HepG2 (cell line): ENCODE measurements around the gene ALG14. TPM values are rescaled to one million over a fixed set of nuclear protein-coding genes. Genes with fewer than 3 reads are reported as not detected.
A peak's percentile ranks its signal among the peaks of the same experiment; 100 is the strongest.

Experiments used
- ATAC-seq: fragments of 200-7000 bp; cut with Tn5 transposase; 3 replicates; pipeline ENCODE4 v1.9.1; 2020; ENCODE audit warnings: mild to moderate bottlenecking, moderate library complexity
- BruUV-seq: library from RNA; stranded (reverse); fragments of 400-500 nt; replicated peaks from 2 replicates; lab custom pipeline; 2021; lab: Mats Ljungman, UMichigan
- CTCF ChIA-PET: fragments of 300-600 bp; formaldehyde crosslinking; extraction: SDS; loops from one replicate; lab custom pipeline; 2021; ENCODE audit warnings: low total read pairs, inconsistent platforms, low intra/inter-chr PET ratio; lab: Yijun Ruan, JAX
- POLR2A ChIA-PET: fragments of 350-600 bp; sonication (Branson Sonifier 250); formaldehyde crosslinking; loops from one replicate; lab custom pipeline; 2020; ENCODE audit warnings: antibody characterized with exemption, inconsistent platforms; lab: Yijun Ruan, JAX
- DNase-seq: peaks from one replicate; pipeline ENCODE4 v3.0.0-alpha.2; 2015; ENCODE audit warnings: low spot score
- FAIRE-seq: peaks from 3 replicates; lab custom pipeline; 2011; peaks lifted over from hg19 to GRCh38; lab: Jason Lieb, UNC
- H2AFZ ChIP-seq: one replicate; pipeline ENCODE4 v1.6.1; 2011; ENCODE audit warnings: low read length, inconsistent platforms
- H3K27ac ChIP-seq: fragments of 300-600 bp; 3 replicates; pipeline ENCODE4 v1.8.0; 2011; ENCODE audit warnings: mixed run types, mild to moderate bottlenecking, mixed read lengths, low read length, inconsistent platforms; ENCODE audit not compliant: insufficient read depth; ENCODE audit errors: extremely low read length
- H3K27me3 ChIP-seq, 2 experiments: fragments of 200-600 bp in 1 of 2; 2 replicates in 1 of 2; 3 replicates in 1 of 2; pipeline versions ENCODE4 v1.6.0 to v1.8.0; 2011; ENCODE audit warnings: low read length in 2 of 2, mild to moderate bottlenecking in 2 of 2, moderate library complexity in 2 of 2, inconsistent platforms in 1 of 2; ENCODE audit not compliant: insufficient read depth in 2 of 2, control insufficient read depth in 1 of 2
- H3K36me3 ChIP-seq, 2 experiments: fragments of 200-600 bp in 1 of 2; replicated peaks in 1 of 2; 2 replicates in 1 of 2; 3 replicates in 1 of 2; pipeline versions ENCODE4 v1.5.1 to v1.8.0; 2011; ENCODE audit warnings: low read length in 2 of 2, inconsistent platforms in 1 of 2; ENCODE audit not compliant: insufficient read depth in 2 of 2, control insufficient read depth in 1 of 2
- H3K4me1 ChIP-seq: 2 replicates; pipeline ENCODE4 v1.5.1; 2012; ENCODE audit warnings: low read length, inconsistent platforms; ENCODE audit not compliant: insufficient read depth
- H3K4me2 ChIP-seq: 2 replicates; pipeline ENCODE4 v1.6.0; 2011; ENCODE audit warnings: low read depth, low read length, inconsistent platforms
- H3K4me3 ChIP-seq, 3 experiments: fragments of 200-600 bp in 1 of 3; sonication (generic), shearing (Covaris generic) in 1 of 3; replicated peaks in 1 of 3; 2 replicates each; pipeline ENCODE4 v1.5.1; 2011 to 2016; ENCODE audit warnings: low read length in 3 of 3, inconsistent platforms in 2 of 3, low read depth in 2 of 3, mild to moderate bottlenecking in 2 of 3, control low read depth in 1 of 3, mixed read lengths in 1 of 3; ENCODE audit not compliant: insufficient read depth in 1 of 3
- H3K79me2 ChIP-seq: one replicate; pipeline ENCODE4 v1.6.1; 2011; ENCODE audit warnings: low read length, inconsistent platforms; ENCODE audit not compliant: insufficient read depth
- H3K9ac ChIP-seq: 2 replicates; pipeline ENCODE4 v1.6.0; 2011; ENCODE audit warnings: mild to moderate bottlenecking, low read depth, low read length, inconsistent platforms; ENCODE audit not compliant: insufficient read depth
- H3K9me3 ChIP-seq: 2 replicates; pipeline ENCODE4 v1.5.1; 2012; ENCODE audit warnings: mild to moderate bottlenecking, low read length
- H4K20me1 ChIP-seq: 2 replicates; pipeline ENCODE4 v1.6.0; 2011; ENCODE audit warnings: inconsistent platforms, mild to moderate bottlenecking, low read length, moderate library complexity; ENCODE audit not compliant: insufficient read depth
- ELF3 ChIP-seq: IDR thresholded peaks from 2 replicates; pipeline ENCODE4 v1.6.1; 2016; ENCODE audit warnings: missing genetic modification reagents, missing compliant biosample characterization
- ESRRA ChIP-seq: sonication (generic); formaldehyde crosslinking; IDR thresholded peaks from 2 replicates; pipeline ENCODE4 v1.5.1; 2020; ENCODE audit warnings: mild to moderate bottlenecking, low read depth, missing genetic modification reagents
- SOX5 ChIP-seq: IDR thresholded peaks from 2 replicates; pipeline ENCODE4 v1.6.1; 2016; ENCODE audit warnings: borderline replicate concordance
- SP5 ChIP-seq: IDR thresholded peaks from 2 replicates; pipeline ENCODE4 v1.6.1; 2016; ENCODE audit warnings: low read depth, borderline replicate concordance
- TMF1 ChIP-seq: sonication (generic); formaldehyde crosslinking; IDR thresholded peaks from 2 replicates; pipeline ENCODE4 v1.8.1; 2022; ENCODE audit warnings: low read depth, missing genetic modification reagents
- TOE1 ChIP-seq: sonication (generic); formaldehyde crosslinking; IDR thresholded peaks from 2 replicates; pipeline ENCODE4 v1.4.0; 2020; ENCODE audit warnings: mild to moderate bottlenecking, missing genetic modification reagents
- ZKSCAN8 ChIP-seq: IDR thresholded peaks from 2 replicates; pipeline ENCODE4 v1.6.1; 2016; ENCODE audit warnings: borderline replicate concordance, missing genetic modification reagents, missing compliant biosample characterization
- ZMYM2 ChIP-seq: sonication (generic); formaldehyde crosslinking; IDR thresholded peaks from 2 replicates; pipeline ENCODE4 v1.8.0; 2022; ENCODE audit warnings: mild to moderate bottlenecking, missing genetic modification reagents
- ZNF251 ChIP-seq: sonication (generic); formaldehyde crosslinking; IDR thresholded peaks from 2 replicates; pipeline ENCODE4 v1.9.0; 2021; ENCODE audit warnings: mild to moderate bottlenecking, missing genetic modification reagents
- ZNF337 ChIP-seq: sonication (generic); formaldehyde crosslinking; IDR thresholded peaks from 2 replicates; pipeline ENCODE4 v1.5.1; 2020; ENCODE audit warnings: missing genetic modification reagents, low read depth, mild to moderate bottlenecking, borderline replicate concordance
- ZNF350 ChIP-seq: sonication (generic); formaldehyde crosslinking; IDR thresholded peaks from 2 replicates; pipeline ENCODE4 v1.4.0; 2020; ENCODE audit warnings: mild to moderate bottlenecking, low read depth, missing genetic modification reagents, borderline replicate concordance
- ZNF816 ChIP-seq: sonication (generic); formaldehyde crosslinking; IDR thresholded peaks from 2 replicates; pipeline ENCODE4 v1.8.0; 2022; ENCODE audit warnings: missing genetic modification reagents, mild to moderate bottlenecking, borderline replicate concordance
- WGBS: methylation state at CpG from one replicate; pipeline ENCODE4 v1.1.6; 2017; ENCODE audit warnings: low lambda C conversion rate; 5-methylcytosine and 5-hydroxymethylcytosine counted together
- in situ Hi-C: cut with HindIII; loops from 2 replicates; pipeline ENCODE4 v1.10.0; 2017; ENCODE audit warnings: low pct_unique_long_range_greater_than_20kb; ENCODE audit not compliant: extremely low pct_ligation_motif_present
- intact Hi-C: fragments of 100-400 bp; cut with micrococcal nuclease; formaldehyde crosslinking; loops from one replicate; pipeline ENCODE4 v1.10.0; 2022; ENCODE audit not compliant: unreplicated experiment
- polyA plus RNA-seq, 8 experiments: library from polyadenylated mRNA; depleted of rRNA in 3 of 8; stranded (reverse) in 7 of 8; unstranded in 1 of 8; fragments of >200 nt; fragmentation: Illumina TruSeq in 4 of 8; extraction: Trizol in 4 of 8; gene quantifications; 2 replicates each; pipeline versions ENCODE4 v1.2.1 to v1.2.3, GENCODE V29; 2011 to 2016; ENCODE audit warnings: low read depth in 4 of 8, missing spikeins in 1 of 8, mixed read lengths in 1 of 8; ENCODE audit not compliant: insufficient read depth in 1 of 8
- total RNA-seq, 5 experiments: library from RNA; depleted of rRNA; stranded (reverse); fragments of >200 nt; fragmentation: Illumina TruSeq; extraction: Trizol; gene quantifications; 2 replicates each; pipeline ENCODE4 v1.2.3, GENCODE V29; 2016; ENCODE audit warnings: low read depth in 1 of 5
- TF ChIP-seq, protein P1 (sequence below): sonication (generic); formaldehyde crosslinking; IDR thresholded peaks from 2 replicates; pipeline ENCODE4 v1.5.0; 2020; ENCODE audit warnings: missing genetic modification reagents, mild to moderate bottlenecking, borderline replicate concordance
- TF ChIP-seq, protein P2 (sequence below), 2 experiments: IDR thresholded peaks; 2 replicates each; pipeline ENCODE4 v1.6.1; 2011 to 2012; ENCODE audit warnings: low read length in 2 of 2, borderline replicate concordance in 1 of 2, low read depth in 1 of 2, mild to moderate bottlenecking in 1 of 2, moderate library complexity in 1 of 2
- TF ChIP-seq, protein P3 (sequence below): sonication (generic); formaldehyde crosslinking; IDR thresholded peaks from 2 replicates; pipeline ENCODE4 v1.4.0; 2020; ENCODE audit warnings: missing genetic modification reagents
- TF ChIP-seq, protein P4 (sequence below): sonication (generic); formaldehyde crosslinking; IDR thresholded peaks from 2 replicates; pipeline ENCODE4 v1.9.0; 2021; ENCODE audit warnings: missing genetic modification reagents, mild to moderate bottlenecking, borderline replicate concordance

Gene ALG14
- total and polyA plus RNA-seq, 2 of the 13 experiments (the other 11 are each of a cell fraction or from before 2014, with no cell fraction given): 4.5 to 12.7 TPM

DNA sequence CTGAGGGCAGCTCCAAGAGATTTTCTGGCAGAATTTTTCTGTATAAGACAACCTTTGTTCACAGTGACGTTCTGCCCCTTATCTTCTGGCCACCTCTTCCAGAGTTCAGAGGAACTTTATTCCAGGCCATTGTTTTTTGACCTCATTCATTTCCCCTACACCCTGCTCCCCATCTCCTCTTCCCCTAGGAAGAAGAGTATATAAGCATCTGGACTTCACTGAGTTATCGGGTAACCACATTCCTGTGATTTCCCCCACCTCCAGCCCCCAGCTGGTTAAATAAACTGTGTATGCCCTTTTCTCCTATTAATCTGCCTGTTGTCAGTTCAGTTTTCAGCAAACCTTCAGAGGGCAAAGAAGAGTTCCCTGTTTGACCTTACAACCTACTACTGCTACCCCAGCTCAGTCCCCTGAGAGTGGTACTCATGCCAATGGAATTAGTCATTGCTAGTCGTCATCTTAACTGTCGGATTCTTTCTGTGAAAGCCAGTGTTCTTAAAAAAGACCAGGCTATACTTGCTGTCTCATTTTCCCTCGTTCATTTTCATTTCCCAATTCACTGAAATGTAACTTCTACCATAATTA, 14.3 kb upstream of the ALG14 start:
- H3K4me1 ChIP-seq: peaks cover 49% of the 10 kb centered on the region
- H3K9me3 ChIP-seq: no peaks in the 10 kb centered on the region
- H2AFZ ChIP-seq: no peak overlapping the region
- peak overlapping the region; percentile 67 for H3K4me2 ChIP-seq
- intact Hi-C loops: loop anchor here (1.0 to 2.0 kb wide), 2 partner anchors 30 to 146 kb away; partner anchors contain the start of gene TLCD4
- no peak overlapping the region for H3K4me3 ChIP-seq
- H3K27me3 ChIP-seq: no peaks in the 10 kb centered on the region
- no peak overlapping the region for H3K9ac ChIP-seq
- FAIRE-seq (peak; percentile 15), ATAC-seq (peak; percentile 82), DNase-seq (peak; percentile 89)
- no peaks in the 10 kb centered on the region for H3K36me3 ChIP-seq
- ChIA-PET POLR2A (interaction anchor here (1.1 to 1.9 kb wide), 4 partner anchors 14 to 147 kb away, joined by 4 to 9 read pairs (median 4); partner anchors contain the start of genes ALG14 and RWDD3), CTCF (no interaction called here)
- in situ Hi-C loops: loop anchor here (10.0 kb wide), 1 partner anchor 148 kb away; the partner anchor contains the start of gene RWDD3
- no peaks in the 10 kb centered on the region for H3K79me2 ChIP-seq
- no peaks in the 10 kb centered on the region for H4K20me1 ChIP-seq
- peak overlapping the region; percentile 44 for H3K27ac ChIP-seq
- under 1% methylated on average over 5 of the region's 5 CpGs for WGBS
- no TSS peak for BruUV-seq
- TF ChIP-seq ELF3 (CRISPR knock-in tag) (peak; percentile 22; the same call in 1 of the 2 replicates), ZNF337 (CRISPR knock-in tag) (no peak), ZNF251 (no peak), SOX5 (CRISPR knock-in tag) (peak; percentile 49; the same call in 1 of the 2 replicates), ZMYM2 (CRISPR knock-in tag) (no peak), TOE1 (CRISPR knock-in tag) (no peak), ESRRA (CRISPR knock-in tag) (peak; percentile 50; the same call in 1 of the 2 replicates), ZKSCAN8 (CRISPR knock-in tag) (no peak), ZNF350 (no peak), SP5 (CRISPR knock-in tag) (no peak), TMF1 (no peak), ZNF816 (no peak)
- TF ChIP-seq, protein P1, sequence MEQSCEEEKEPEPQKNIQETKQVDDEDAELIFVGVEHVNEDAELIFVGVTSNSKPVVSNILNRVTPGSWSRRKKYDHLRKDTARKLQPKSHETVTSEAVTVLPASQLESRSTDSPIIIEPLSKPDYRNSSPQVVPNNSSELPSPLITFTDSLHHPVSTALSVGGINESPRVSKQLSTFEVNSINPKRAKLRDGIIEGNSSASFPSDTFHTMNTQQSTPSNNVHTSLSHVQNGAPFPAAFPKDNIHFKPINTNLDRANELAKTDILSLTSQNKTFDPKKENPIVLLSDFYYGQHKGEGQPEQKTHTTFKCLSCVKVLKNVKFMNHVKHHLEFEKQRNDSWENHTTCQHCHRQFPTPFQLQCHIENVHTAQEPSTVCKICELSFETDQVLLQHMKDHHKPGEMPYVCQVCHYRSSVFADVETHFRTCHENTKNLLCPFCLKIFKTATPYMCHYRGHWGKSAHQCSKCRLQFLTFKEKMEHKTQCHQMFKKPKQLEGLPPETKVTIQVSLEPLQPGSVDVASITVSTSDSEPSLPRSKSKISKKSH (CRISPR knock-in tag): no peak
- TF ChIP-seq, protein P2, sequence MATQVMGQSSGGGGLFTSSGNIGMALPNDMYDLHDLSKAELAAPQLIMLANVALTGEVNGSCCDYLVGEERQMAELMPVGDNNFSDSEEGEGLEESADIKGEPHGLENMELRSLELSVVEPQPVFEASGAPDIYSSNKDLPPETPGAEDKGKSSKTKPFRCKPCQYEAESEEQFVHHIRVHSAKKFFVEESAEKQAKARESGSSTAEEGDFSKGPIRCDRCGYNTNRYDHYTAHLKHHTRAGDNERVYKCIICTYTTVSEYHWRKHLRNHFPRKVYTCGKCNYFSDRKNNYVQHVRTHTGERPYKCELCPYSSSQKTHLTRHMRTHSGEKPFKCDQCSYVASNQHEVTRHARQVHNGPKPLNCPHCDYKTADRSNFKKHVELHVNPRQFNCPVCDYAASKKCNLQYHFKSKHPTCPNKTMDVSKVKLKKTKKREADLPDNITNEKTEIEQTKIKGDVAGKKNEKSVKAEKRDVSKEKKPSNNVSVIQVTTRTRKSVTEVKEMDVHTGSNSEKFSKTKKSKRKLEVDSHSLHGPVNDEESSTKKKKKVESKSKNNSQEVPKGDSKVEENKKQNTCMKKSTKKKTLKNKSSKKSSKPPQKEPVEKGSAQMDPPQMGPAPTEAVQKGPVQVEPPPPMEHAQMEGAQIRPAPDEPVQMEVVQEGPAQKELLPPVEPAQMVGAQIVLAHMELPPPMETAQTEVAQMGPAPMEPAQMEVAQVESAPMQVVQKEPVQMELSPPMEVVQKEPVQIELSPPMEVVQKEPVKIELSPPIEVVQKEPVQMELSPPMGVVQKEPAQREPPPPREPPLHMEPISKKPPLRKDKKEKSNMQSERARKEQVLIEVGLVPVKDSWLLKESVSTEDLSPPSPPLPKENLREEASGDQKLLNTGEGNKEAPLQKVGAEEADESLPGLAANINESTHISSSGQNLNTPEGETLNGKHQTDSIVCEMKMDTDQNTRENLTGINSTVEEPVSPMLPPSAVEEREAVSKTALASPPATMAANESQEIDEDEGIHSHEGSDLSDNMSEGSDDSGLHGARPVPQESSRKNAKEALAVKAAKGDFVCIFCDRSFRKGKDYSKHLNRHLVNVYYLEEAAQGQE (IDR thresholded peaks at IDR 0.05; ENCODE audit: borderline replicate concordance in 1 of 2, low read depth in 1 of 2, low read length in 2 of 2): no peak
- TF ChIP-seq, protein P3, sequence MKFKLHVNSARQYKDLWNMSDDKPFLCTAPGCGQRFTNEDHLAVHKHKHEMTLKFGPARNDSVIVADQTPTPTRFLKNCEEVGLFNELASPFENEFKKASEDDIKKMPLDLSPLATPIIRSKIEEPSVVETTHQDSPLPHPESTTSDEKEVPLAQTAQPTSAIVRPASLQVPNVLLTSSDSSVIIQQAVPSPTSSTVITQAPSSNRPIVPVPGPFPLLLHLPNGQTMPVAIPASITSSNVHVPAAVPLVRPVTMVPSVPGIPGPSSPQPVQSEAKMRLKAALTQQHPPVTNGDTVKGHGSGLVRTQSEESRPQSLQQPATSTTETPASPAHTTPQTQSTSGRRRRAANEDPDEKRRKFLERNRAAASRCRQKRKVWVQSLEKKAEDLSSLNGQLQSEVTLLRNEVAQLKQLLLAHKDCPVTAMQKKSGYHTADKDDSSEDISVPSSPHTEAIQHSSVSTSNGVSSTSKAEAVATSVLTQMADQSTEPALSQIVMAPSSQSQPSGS (CRISPR knock-in tag): 0 out of 2 replicates have a peak, but pooled peaks have one; percentile 27
- TF ChIP-seq, protein P4, sequence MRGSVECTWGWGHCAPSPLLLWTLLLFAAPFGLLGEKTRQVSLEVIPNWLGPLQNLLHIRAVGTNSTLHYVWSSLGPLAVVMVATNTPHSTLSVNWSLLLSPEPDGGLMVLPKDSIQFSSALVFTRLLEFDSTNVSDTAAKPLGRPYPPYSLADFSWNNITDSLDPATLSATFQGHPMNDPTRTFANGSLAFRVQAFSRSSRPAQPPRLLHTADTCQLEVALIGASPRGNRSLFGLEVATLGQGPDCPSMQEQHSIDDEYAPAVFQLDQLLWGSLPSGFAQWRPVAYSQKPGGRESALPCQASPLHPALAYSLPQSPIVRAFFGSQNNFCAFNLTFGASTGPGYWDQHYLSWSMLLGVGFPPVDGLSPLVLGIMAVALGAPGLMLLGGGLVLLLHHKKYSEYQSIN: no peak
